ENCODE measurements around the gene TMEM266.
A peak's percentile ranks its signal among the peaks of the same experiment; 100 is the strongest.

Gene TMEM266

DNA sequence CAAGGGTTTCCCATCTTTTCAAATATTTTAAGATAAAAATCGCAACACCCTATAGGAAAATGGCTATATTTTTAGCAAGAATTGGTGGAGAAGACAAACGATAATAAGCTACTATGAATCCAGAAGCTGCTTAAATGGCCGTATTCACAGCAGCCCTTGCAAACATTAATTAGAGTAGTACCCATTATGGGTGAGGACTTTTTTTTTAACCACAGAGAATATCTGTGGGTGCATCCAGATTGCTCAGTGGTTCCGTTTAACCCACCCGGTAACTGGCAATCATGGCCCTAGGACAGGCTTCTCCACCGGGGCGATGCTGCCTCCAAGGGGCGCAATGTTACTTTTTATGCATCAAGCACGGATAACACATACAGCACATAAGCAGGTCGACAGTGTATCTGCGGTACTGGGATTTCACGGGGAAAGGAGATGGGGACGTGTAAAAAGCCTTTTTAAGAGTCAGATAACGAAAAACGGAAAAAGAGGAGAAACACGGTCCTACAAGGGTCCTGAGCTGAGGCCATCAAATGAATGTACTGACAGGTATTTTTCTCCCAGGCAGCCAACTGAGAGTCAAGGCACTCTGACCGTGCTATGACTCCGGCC is 968 bp upstream of the TMEM266 start:
- H3K4me3 ChIP-seq (ENCODE audit: low read depth, low read length): peak overlapping the region; percentile 50
- TF ChIP-seq, protein P1, sequence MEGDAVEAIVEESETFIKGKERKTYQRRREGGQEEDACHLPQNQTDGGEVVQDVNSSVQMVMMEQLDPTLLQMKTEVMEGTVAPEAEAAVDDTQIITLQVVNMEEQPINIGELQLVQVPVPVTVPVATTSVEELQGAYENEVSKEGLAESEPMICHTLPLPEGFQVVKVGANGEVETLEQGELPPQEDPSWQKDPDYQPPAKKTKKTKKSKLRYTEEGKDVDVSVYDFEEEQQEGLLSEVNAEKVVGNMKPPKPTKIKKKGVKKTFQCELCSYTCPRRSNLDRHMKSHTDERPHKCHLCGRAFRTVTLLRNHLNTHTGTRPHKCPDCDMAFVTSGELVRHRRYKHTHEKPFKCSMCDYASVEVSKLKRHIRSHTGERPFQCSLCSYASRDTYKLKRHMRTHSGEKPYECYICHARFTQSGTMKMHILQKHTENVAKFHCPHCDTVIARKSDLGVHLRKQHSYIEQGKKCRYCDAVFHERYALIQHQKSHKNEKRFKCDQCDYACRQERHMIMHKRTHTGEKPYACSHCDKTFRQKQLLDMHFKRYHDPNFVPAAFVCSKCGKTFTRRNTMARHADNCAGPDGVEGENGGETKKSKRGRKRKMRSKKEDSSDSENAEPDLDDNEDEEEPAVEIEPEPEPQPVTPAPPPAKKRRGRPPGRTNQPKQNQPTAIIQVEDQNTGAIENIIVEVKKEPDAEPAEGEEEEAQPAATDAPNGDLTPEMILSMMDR (IDR thresholded peaks at IDR 0.05; ENCODE audit: low read depth, low read length): peak; percentile 27
- in situ Hi-C loops (cut with HindIII; ENCODE audit: low sequenced_read_pairs): no loop called here
- peak; percentile 7 for DNase-seq (ENCODE audit: low read depth, low spot score)

DNA sequence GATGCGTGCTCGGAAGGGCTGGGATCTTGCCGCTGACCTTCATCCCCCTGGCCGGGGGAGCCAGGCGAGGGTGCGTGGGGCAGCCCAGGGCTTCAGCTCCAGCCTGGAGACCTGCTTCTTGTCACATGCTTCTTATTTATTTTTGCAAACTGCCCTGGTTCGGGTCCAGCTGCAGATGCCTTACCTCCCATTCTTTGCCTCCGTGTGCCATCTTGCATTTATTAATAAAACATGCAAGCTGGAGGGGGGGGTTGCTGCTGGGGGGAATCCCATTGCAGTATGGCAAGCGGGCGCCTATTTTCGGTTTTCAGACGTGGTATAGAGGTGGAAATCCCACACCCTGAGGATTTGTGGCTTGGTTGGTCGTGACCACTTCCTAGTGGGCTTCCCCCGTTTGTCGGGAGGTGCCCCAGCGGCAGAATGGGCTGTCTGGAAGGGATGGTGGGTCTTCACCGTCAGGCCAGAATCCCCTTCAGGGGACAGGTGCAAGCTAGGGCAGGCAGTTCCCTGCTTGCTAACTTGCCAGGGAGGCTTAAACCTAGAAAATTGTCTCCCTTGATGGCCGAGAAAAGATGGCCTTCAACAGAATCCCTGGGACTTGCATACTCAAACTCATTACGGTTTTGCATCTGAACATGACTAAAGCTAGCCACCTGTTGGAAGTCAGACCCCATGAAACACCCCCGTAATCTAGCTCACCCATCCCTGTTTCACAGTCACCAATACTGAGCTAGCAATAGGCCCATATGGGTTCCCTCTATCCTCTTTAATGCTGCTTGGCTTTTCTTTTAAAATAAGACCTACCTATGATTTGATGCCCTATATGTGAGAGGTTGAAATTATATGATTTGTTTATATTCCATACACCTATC is 569 bp downstream of the TMEM266 start:
- no peak for DNase-seq (ENCODE audit: low read depth, low spot score)
- H3K4me3 ChIP-seq (ENCODE audit: low read depth, low read length): peak overlapping the region; percentile 42
- in situ Hi-C loops (cut with HindIII; ENCODE audit: low sequenced_read_pairs): no loop called here
- TF ChIP-seq, protein P1 (IDR thresholded peaks at IDR 0.05; ENCODE audit: low read depth, low read length): no peak

DNA sequence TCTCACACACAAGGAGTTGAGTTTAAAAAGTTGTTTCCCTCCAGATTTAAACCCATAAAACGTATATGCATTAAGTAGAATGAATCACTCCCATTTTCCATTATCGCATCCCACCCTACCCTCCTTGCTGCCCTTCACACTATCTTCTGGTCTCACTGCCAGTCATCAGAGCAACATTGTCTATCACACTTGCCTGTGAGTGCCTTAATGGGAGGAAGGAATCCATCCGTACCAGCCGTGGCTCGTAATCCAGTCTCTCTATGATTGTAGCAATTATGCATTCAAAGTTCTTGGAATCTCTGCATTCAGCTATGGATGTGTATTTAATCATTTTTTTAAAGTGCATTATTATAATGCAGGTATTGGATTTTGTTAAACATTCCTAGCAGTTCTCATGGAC is 1.9 kb downstream of the TMEM266 start:
- no peak overlapping the region for H3K4me3 ChIP-seq (ENCODE audit: low read depth, low read length)
- in situ Hi-C loops (cut with HindIII; ENCODE audit: low sequenced_read_pairs): no loop called here
- TF ChIP-seq, protein P1 (IDR thresholded peaks at IDR 0.05; ENCODE audit: low read depth, low read length): no peak
- no peak for DNase-seq (ENCODE audit: low read depth, low spot score)

DNA sequence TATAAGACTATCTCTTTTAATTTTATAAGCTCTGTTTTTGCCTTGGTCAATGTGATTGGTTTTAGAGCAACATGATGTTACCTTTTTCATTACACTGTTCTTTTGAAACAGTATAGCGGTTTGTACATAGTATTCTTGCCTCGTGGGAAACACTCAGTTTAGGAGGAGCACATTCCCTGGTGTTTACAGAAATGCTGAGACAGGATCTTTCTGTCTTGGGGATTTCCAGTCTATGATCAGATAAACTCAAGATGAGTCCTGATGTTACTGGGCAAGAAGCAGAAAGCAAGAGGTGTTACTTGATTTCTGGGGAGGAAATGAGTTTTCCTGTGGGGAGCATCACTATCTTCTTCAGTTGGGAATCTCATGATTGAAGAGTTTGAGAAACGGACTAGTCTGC is 2.5 kb downstream of the TMEM266 start:
- in situ Hi-C loops (cut with HindIII; ENCODE audit: low sequenced_read_pairs): no loop called here
- no peak overlapping the region for H3K4me3 ChIP-seq (ENCODE audit: low read depth, low read length)
- TF ChIP-seq, protein P1 (IDR thresholded peaks at IDR 0.05; ENCODE audit: low read depth, low read length): no peak
- no peak for DNase-seq (ENCODE audit: low read depth, low spot score)

DNA sequence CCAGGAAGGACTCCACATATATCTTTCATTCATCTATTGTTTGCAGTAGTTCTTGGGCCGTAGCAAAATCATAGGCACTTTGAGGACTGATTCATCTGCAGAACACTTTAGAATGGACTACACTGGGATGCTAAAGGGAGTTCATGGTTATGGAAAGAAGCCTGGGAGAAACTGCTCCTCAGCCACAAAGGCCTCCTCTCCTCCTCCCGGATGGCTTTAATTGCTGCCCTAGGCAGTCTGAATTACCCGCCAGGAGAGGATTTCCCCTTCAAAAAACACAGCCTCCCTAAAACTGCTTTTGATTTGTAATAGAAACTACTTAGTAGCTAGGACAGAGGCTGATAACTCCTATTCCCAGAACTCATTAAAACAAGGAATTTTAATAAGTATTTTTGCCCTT is 4.6 kb downstream of the TMEM266 start:
- in situ Hi-C loops (cut with HindIII; ENCODE audit: low sequenced_read_pairs): no loop called here
- H3K4me3 ChIP-seq (ENCODE audit: low read depth, low read length): no peak overlapping the region
- TF ChIP-seq, protein P1 (IDR thresholded peaks at IDR 0.05; ENCODE audit: low read depth, low read length): no peak
- DNase-seq (ENCODE audit: low read depth, low spot score): no peak

DNA sequence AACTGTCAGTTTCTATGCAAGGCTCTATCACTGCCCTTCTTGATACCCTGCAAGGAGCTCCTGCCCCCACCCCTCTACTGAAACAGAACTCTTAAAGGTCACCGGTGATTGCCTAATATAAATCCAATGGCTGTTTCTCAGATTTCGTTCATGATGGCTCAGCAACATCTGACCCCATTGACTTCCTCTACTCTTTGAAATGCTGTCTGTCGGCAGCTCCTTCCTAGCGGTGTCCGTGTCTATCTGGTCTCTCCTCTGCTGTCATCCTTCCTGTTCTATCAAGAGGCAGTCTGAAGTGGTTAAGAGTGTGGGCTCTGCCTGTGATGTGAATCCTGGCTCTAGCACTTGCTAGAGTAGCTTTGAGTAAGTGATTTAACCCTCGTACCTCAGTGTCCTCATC is 5.5 kb downstream of the TMEM266 start:
- no peak overlapping the region for H3K4me3 ChIP-seq (ENCODE audit: low read depth, low read length)
- in situ Hi-C loops (cut with HindIII; ENCODE audit: low sequenced_read_pairs): no loop called here
- no peak for DNase-seq (ENCODE audit: low read depth, low spot score)
- TF ChIP-seq, protein P1 (IDR thresholded peaks at IDR 0.05; ENCODE audit: low read depth, low read length): no peak
